GM23338 (cell line): ENCODE results near the gene PKD2. TPM values are rescaled to one million over a fixed set of nuclear protein-coding genes. Genes with fewer than 3 reads are reported as not detected.
A peak's percentile ranks its signal among the peaks of the same experiment; 100 is the strongest.

Experiments used
- ATAC-seq: fragments of 200-7000 bp; cut with Tn5 transposase; 3 replicates; pipeline ENCODE4 v1.9.1; 2020
- DNase-seq: peaks from one replicate; pipeline ENCODE4 v3.0.0-alpha.2; 2015; ENCODE audit warnings: low spot score
- H2AFZ ChIP-seq: fragments of 200-600 bp; sonication (generic); 2 replicates; pipeline ENCODE4 v1.8.0; 2016; ENCODE audit warnings: antibody characterized with exemption, mild to moderate bottlenecking, moderate library complexity
- H3F3A ChIP-seq: fragments of 200-600 bp; sonication (generic); replicated peaks from 2 replicates; pipeline ENCODE4 v1.8.0; 2017; ENCODE audit warnings: antibody characterized with exemption, mixed run types, low read depth
- H3K27ac ChIP-seq: fragments of 200-600 bp; sonication (generic); 2 replicates; pipeline ENCODE4 v1.6.1; 2016; ENCODE audit warnings: low read depth
- H3K27me3 ChIP-seq: fragments of 200-600 bp; sonication (generic); 2 replicates; pipeline ENCODE4 v1.8.0; 2016; ENCODE audit warnings: mild to moderate bottlenecking, mixed run types, moderate library complexity; ENCODE audit not compliant: insufficient read depth
- H3K36me3 ChIP-seq: fragments of 200-600 bp; sonication (generic); 2 replicates; pipeline ENCODE4 v1.8.0; 2016; ENCODE audit warnings: mild to moderate bottlenecking; ENCODE audit not compliant: insufficient read depth
- H3K4me1 ChIP-seq: fragments of 200-600 bp; sonication (generic); 2 replicates; pipeline ENCODE4 v1.8.0; 2016; ENCODE audit warnings: mild to moderate bottlenecking, moderate library complexity; ENCODE audit not compliant: insufficient read depth
- H3K4me2 ChIP-seq: fragments of 200-600 bp; sonication (generic); 2 replicates; pipeline ENCODE4 v1.7.1; 2017; ENCODE audit warnings: mixed run types
- H3K4me3 ChIP-seq: fragments of 200-600 bp; sonication (generic); 2 replicates; pipeline ENCODE4 v1.6.1; 2016; ENCODE audit warnings: mixed run types
- H3K79me2 ChIP-seq: fragments of 200-600 bp; sonication (generic); replicated peaks from 2 replicates; pipeline ENCODE4 v1.8.0; 2017; ENCODE audit warnings: mild to moderate bottlenecking; ENCODE audit not compliant: insufficient read depth
- H3K9me2 ChIP-seq: fragments of 200-600 bp; sonication (generic); 2 replicates; pipeline ENCODE4 v1.8.0; 2017; ENCODE audit not compliant: insufficient read depth
- H4K20me1 ChIP-seq: fragments of 200-600 bp; sonication (generic); replicated peaks from 2 replicates; pipeline ENCODE4 v1.8.0; 2017; ENCODE audit warnings: mild to moderate bottlenecking; ENCODE audit not compliant: insufficient read depth
- H3K27ac Mint-ChIP-seq: 2 replicates; pipeline ENCODE4 v1.8.0; 2020; ENCODE audit warnings: inconsistent platforms, mild to moderate bottlenecking, moderate library complexity, mixed read lengths
- H3K27me3 Mint-ChIP-seq: 3 replicates; pipeline ENCODE4 v1.8.0; 2022; ENCODE audit warnings: low read depth, mild to moderate bottlenecking, moderate library complexity, mixed read lengths, inconsistent platforms; ENCODE audit not compliant: insufficient read depth, poor library complexity
- H3K36me3 Mint-ChIP-seq: 3 replicates; pipeline ENCODE4 v1.8.0; 2021; ENCODE audit warnings: low read depth, mild to moderate bottlenecking, inconsistent platforms, moderate library complexity, mixed read lengths
- H3K4me1 Mint-ChIP-seq: 3 replicates; pipeline ENCODE4 v1.8.0; 2020; ENCODE audit warnings: mild to moderate bottlenecking, inconsistent platforms, mixed read lengths
- H3K4me3 Mint-ChIP-seq: 3 replicates; pipeline ENCODE4 v1.8.0; 2021; ENCODE audit warnings: moderate library complexity, mild to moderate bottlenecking, inconsistent platforms, mixed read lengths
- H3K9me3 Mint-ChIP-seq: 3 replicates; pipeline ENCODE4 v1.8.0; 2020; ENCODE audit warnings: moderate library complexity, mild to moderate bottlenecking, inconsistent platforms, mixed read lengths
- CREB1 ChIP-seq: fragments of 250-450 bp; sonication (Bioruptor Pico); IDR thresholded peaks from 2 replicates; pipeline ENCODE4 v1.5.0; 2020; ENCODE audit warnings: low read depth, mild to moderate bottlenecking, moderate library complexity
- EZH2 ChIP-seq: fragments of 200-600 bp; sonication (generic); IDR thresholded peaks from one replicate; pipeline ENCODE4 v1.8.0; 2017; ENCODE audit warnings: antibody characterized with exemption, mild to moderate bottlenecking, low read depth; ENCODE audit not compliant: unreplicated experiment
- EZH2phosphoT487 ChIP-seq: fragments of 200-600 bp; sonication (generic); IDR thresholded peaks from one replicate; pipeline ENCODE4 v1.8.1; 2018; ENCODE audit warnings: antibody characterized with exemption; ENCODE audit not compliant: unreplicated experiment
- JUNB ChIP-seq: IDR thresholded peaks from one replicate; pipeline ENCODE4 v1.6.1; 2016; ENCODE audit warnings: antibody characterized with exemption; ENCODE audit not compliant: unreplicated experiment
- ZNF114 ChIP-seq: fragments of 250-450 bp; sonication (Bioruptor Pico); IDR thresholded peaks from 2 replicates; pipeline ENCODE4 v1.5.0; 2020; ENCODE audit warnings: mild to moderate bottlenecking, moderate library complexity
- ZNF331 ChIP-seq: fragments of 250-450 bp; sonication (Bioruptor Pico); IDR thresholded peaks from 2 replicates; pipeline ENCODE4 v1.5.0; 2020; ENCODE audit warnings: low read depth, mild to moderate bottlenecking, moderate library complexity
- polyA plus RNA-seq: library from polyadenylated mRNA; unstranded; fragments of >200 nt; fragmentation: Nextera tagmentation; extraction: Ambion mirVana; gene quantifications from 2 replicates; pipeline ENCODE4 v1.2.1, GENCODE V29; 2016
- total RNA-seq: library from RNA; depleted of rRNA; stranded (reverse); fragments of >200 nt; shearing (Covaris generic); gene quantifications from 2 replicates; pipeline ENCODE4 v1.2.3, GENCODE V29; 2014
- TF ChIP-seq, protein P1 (sequence below): IDR thresholded peaks from one replicate; pipeline ENCODE4 v1.6.1; 2018; ENCODE audit warnings: antibody characterized with exemption; ENCODE audit not compliant: unreplicated experiment
- TF ChIP-seq, protein P2 (sequence below): IDR thresholded peaks from 2 replicates; pipeline ENCODE4 v1.6.1; 2016; ENCODE audit warnings: antibody characterized with exemption
- TF ChIP-seq, protein P3 (sequence below): fragments of 250-450 bp; sonication (Bioruptor Pico); IDR thresholded peaks from 2 replicates; pipeline ENCODE4 v1.5.0; 2020; ENCODE audit warnings: mild to moderate bottlenecking, moderate library complexity

PKD2 gene
- total and polyA plus RNA-seq, 2 experiments from 2014 or later: 17.9 to 45.3 TPM

DNA sequence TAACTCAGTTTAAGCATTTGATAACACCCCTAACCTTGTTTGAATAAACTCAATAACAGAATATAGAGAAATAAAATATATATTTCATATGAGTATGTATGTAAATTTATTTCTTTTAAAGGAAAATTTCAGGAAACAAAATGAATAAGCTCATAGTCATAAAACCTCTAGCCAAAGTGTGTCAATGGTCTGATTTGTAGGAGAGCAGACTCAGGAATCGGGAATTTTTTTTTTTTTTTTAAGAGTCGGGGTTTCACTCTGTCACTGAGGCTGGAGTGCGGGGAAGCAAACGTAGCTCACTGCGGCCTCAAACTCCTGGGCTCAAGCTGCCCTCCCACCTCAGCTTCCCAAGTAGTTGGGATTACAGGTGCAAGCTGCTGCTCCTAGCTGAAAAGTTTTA, 2.4 kb downstream of the PKD2 start (continued):
- TF ChIP-seq, protein P1, sequence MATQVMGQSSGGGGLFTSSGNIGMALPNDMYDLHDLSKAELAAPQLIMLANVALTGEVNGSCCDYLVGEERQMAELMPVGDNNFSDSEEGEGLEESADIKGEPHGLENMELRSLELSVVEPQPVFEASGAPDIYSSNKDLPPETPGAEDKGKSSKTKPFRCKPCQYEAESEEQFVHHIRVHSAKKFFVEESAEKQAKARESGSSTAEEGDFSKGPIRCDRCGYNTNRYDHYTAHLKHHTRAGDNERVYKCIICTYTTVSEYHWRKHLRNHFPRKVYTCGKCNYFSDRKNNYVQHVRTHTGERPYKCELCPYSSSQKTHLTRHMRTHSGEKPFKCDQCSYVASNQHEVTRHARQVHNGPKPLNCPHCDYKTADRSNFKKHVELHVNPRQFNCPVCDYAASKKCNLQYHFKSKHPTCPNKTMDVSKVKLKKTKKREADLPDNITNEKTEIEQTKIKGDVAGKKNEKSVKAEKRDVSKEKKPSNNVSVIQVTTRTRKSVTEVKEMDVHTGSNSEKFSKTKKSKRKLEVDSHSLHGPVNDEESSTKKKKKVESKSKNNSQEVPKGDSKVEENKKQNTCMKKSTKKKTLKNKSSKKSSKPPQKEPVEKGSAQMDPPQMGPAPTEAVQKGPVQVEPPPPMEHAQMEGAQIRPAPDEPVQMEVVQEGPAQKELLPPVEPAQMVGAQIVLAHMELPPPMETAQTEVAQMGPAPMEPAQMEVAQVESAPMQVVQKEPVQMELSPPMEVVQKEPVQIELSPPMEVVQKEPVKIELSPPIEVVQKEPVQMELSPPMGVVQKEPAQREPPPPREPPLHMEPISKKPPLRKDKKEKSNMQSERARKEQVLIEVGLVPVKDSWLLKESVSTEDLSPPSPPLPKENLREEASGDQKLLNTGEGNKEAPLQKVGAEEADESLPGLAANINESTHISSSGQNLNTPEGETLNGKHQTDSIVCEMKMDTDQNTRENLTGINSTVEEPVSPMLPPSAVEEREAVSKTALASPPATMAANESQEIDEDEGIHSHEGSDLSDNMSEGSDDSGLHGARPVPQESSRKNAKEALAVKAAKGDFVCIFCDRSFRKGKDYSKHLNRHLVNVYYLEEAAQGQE: no peak
- no peak for TF ChIP-seq EZH2phosphoT487

DNA sequence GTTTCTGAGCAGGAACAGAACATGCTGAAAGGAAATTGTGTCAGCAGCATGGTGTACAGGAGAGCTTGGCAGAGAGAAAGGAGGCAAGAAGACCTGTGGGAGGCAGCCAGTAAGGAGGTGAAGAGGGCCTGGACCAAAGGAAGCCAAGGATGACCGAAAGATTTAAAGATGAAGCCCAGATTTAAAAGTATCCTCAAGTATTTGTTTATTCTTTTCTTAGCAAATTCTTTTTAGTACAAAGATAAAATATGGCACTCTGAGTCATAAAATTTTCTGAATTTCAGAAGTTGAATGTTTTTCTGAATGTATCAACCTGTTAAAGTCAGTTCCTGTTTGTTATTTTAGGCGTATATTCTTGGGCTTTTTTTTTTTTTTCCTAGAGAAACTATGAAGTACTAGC, 3.5 kb downstream of the PKD2 start:
- H3F3A ChIP-seq: no peaks in the 10 kb centered on the region
- Mint-ChIP-seq H3K27me3 (peaks cover 15% of the 10 kb centered on the region), H3K4me1 (peaks cover 60% of the 10 kb centered on the region), H3K4me3 (peak overlapping the region; percentile 53; the same call in 2 of the 3 replicates), H3K9me3 (no peaks in the 10 kb centered on the region; the same call in 2 of the 3 replicates), H3K36me3 (peaks cover 3% of the 10 kb centered on the region), H3K27ac (no peak overlapping the region)
- peaks cover 57% of the 10 kb centered on the region for H3K4me1 ChIP-seq
- H3K4me2 ChIP-seq: peak overlapping the region; percentile 83
- H3K36me3 ChIP-seq: no peaks in the 10 kb centered on the region
- no peak overlapping the region for H2AFZ ChIP-seq
- ATAC-seq: no peak
- H3K4me3 ChIP-seq: peak overlapping the region; percentile 68; the same call in 1 of the 2 replicates
- no peak for DNase-seq
- peaks cover 80% of the 10 kb centered on the region for H3K79me2 ChIP-seq
- no peaks in the 10 kb centered on the region for H3K9me2 ChIP-seq
- H3K27ac ChIP-seq: peak overlapping the region; percentile 8; the same call in 1 of the 2 replicates
- H3K27me3 ChIP-seq: peaks cover 10% of the 10 kb centered on the region
- H4K20me1 ChIP-seq: peaks cover 49% of the 10 kb centered on the region
- no peak for TF ChIP-seq CREB1 (CRISPR knock-in tag)
- TF ChIP-seq JUNB: no peak
- TF ChIP-seq, protein P2, sequence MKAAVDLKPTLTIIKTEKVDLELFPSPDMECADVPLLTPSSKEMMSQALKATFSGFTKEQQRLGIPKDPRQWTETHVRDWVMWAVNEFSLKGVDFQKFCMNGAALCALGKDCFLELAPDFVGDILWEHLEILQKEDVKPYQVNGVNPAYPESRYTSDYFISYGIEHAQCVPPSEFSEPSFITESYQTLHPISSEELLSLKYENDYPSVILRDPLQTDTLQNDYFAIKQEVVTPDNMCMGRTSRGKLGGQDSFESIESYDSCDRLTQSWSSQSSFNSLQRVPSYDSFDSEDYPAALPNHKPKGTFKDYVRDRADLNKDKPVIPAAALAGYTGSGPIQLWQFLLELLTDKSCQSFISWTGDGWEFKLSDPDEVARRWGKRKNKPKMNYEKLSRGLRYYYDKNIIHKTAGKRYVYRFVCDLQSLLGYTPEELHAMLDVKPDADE: no peak
- TF ChIP-seq, protein P1: no peak
- no peak for TF ChIP-seq ZNF331 (CRISPR knock-in tag)
- no peak for TF ChIP-seq ZNF114 (CRISPR knock-in tag)
- TF ChIP-seq, protein P3, sequence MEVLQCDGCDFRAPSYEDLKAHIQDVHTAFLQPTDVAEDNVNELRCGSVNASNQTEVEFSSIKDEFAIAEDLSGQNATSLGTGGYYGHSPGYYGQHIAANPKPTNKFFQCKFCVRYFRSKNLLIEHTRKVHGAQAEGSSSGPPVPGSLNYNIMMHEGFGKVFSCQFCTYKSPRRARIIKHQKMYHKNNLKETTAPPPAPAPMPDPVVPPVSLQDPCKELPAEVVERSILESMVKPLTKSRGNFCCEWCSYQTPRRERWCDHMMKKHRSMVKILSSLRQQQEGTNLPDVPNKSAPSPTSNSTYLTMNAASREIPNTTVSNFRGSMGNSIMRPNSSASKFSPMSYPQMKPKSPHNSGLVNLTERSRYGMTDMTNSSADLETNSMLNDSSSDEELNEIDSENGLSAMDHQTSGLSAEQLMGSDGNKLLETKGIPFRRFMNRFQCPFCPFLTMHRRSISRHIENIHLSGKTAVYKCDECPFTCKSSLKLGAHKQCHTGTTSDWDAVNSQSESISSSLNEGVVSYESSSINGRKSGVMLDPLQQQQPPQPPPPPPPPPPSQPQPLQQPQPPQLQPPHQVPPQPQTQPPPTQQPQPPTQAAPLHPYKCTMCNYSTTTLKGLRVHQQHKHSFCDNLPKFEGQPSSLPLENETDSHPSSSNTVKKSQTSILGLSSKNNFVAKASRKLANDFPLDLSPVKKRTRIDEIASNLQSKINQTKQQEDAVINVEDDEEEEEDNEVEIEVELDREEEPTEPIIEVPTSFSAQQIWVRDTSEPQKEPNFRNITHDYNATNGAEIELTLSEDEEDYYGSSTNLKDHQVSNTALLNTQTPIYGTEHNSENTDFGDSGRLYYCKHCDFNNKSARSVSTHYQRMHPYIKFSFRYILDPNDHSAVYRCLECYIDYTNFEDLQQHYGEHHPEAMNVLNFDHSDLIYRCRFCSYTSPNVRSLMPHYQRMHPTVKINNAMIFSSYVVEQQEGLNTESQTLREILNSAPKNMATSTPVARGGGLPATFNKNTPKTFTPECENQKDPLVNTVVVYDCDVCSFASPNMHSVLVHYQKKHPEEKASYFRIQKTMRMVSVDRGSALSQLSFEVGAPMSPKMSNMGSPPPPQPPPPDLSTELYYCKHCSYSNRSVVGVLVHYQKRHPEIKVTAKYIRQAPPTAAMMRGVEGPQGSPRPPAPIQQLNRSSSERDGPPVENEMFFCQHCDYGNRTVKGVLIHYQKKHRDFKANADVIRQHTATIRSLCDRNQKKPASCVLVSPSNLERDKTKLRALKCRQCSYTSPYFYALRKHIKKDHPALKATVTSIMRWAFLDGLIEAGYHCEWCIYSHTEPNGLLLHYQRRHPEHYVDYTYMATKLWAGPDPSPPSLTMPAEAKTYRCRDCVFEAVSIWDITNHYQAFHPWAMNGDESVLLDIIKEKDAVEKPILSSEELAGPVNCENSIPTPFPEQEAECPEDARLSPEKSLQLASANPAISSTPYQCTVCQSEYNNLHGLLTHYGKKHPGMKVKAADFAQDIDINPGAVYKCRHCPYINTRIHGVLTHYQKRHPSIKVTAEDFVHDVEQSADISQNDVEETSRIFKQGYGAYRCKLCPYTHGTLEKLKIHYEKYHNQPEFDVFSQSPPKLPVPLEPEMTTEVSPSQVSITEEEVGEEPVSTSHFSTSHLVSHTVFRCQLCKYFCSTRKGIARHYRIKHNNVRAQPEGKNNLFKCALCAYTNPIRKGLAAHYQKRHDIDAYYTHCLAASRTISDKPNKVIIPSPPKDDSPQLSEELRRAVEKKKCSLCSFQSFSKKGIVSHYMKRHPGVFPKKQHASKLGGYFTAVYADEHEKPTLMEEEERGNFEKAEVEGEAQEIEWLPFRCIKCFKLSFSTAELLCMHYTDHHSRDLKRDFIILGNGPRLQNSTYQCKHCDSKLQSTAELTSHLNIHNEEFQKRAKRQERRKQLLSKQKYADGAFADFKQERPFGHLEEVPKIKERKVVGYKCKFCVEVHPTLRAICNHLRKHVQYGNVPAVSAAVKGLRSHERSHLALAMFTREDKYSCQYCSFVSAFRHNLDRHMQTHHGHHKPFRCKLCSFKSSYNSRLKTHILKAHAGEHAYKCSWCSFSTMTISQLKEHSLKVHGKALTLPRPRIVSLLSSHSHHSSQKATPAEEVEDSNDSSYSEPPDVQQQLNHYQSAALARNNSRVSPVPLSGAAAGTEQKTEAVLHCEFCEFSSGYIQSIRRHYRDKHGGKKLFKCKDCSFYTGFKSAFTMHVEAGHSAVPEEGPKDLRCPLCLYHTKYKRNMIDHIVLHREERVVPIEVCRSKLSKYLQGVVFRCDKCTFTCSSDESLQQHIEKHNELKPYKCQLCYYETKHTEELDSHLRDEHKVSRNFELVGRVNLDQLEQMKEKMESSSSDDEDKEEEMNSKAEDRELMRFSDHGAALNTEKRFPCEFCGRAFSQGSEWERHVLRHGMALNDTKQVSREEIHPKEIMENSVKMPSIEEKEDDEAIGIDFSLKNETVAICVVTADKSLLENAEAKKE (CRISPR knock-in tag): no peak
- no peak for TF ChIP-seq EZH2phosphoT487
- TF ChIP-seq EZH2: no peak
